Spleen (tissue), 7 donors: ENCODE measurements around the gene C1QBP.

Experiments
- POLR2A ChIP-seq, 3 donors: fragments of 450-650 bp; IDR thresholded peaks; one replicate each; pipeline ENCODE4 v1.5.1; 2017; ENCODE audit warnings: antibody characterized with exemption in 3 of 3, mild to moderate bottlenecking in 1 of 3
- POLR2AphosphoS5 ChIP-seq, 3 donors: sonication (generic); formaldehyde crosslinking; IDR thresholded peaks; one replicate each; pipeline ENCODE4 v1.5.1; 2017; ENCODE audit warnings: antibody characterized with exemption in 3 of 3
- TF ChIP-seq, protein P1 (sequence below), 11 experiments: fragments of 200-600 bp in 7 of 11; fragments of 450-650 bp in 4 of 11; sonication (generic) in 4 of 11; IDR thresholded peaks in 8 of 11; conservative IDR thresholded peaks in 3 of 11; 1 replicate in 7 of 11; 2 replicates in 4 of 11; pipeline versions ENCODE4 v1.4.0 to v1.8.0; 2016 to 2021; ENCODE audit warnings: antibody characterized with exemption in 11 of 11, inconsistent platforms in 4 of 11, mild to moderate bottlenecking in 1 of 11
- donor health status: DM: no; HTN: no; CAD: no; lungs with moderate emphysema.
- donor health status: DM: no; HTN: no; CAD: no.
- donor health status: DM: no; HTN: no; CAD: no.

DNA sequence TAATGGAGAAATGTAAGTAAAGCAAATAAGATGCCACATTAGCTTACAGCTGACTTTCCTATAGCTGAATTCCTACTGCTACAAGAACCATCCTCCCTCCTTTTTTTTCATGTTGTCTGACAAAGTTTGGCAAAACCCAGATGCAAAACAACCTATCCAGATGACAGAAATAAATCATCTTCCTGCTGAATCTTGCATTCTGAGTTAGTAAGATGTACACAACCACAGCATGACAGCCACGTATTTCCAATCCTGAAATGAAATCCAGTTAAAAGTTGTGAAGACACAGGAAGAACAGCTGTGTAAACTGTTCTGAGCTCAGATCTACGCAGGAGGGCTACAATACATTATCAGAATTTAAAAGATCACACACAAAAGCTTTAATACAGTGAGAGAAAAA lies 35.0 kb upstream of the C1QBP start:
- TF ChIP-seq, protein P1, sequence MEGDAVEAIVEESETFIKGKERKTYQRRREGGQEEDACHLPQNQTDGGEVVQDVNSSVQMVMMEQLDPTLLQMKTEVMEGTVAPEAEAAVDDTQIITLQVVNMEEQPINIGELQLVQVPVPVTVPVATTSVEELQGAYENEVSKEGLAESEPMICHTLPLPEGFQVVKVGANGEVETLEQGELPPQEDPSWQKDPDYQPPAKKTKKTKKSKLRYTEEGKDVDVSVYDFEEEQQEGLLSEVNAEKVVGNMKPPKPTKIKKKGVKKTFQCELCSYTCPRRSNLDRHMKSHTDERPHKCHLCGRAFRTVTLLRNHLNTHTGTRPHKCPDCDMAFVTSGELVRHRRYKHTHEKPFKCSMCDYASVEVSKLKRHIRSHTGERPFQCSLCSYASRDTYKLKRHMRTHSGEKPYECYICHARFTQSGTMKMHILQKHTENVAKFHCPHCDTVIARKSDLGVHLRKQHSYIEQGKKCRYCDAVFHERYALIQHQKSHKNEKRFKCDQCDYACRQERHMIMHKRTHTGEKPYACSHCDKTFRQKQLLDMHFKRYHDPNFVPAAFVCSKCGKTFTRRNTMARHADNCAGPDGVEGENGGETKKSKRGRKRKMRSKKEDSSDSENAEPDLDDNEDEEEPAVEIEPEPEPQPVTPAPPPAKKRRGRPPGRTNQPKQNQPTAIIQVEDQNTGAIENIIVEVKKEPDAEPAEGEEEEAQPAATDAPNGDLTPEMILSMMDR (IDR thresholded peaks at IDR 0.05 in 8 of 11, conservative IDR thresholded peaks at IDR 0.05 in 3 of 11), result no peak
- no peak for TF ChIP-seq POLR2AphosphoS5 (IDR thresholded peaks at IDR 0.05)
- no peak for TF ChIP-seq POLR2A (IDR thresholded peaks at IDR 0.05)
